HG03520 (cell line): ENCODE measurements around the gene ZNF500.

Source experiments
- ATAC-seq: cut with Tn5 transposase; IDR thresholded peaks from one replicate; pipeline ENCODE4 v1.9.1; 2021; ENCODE audit warnings: mild to moderate bottlenecking, moderate library complexity; ENCODE audit not compliant: unreplicated experiment

Gene ZNF500

DNA sequence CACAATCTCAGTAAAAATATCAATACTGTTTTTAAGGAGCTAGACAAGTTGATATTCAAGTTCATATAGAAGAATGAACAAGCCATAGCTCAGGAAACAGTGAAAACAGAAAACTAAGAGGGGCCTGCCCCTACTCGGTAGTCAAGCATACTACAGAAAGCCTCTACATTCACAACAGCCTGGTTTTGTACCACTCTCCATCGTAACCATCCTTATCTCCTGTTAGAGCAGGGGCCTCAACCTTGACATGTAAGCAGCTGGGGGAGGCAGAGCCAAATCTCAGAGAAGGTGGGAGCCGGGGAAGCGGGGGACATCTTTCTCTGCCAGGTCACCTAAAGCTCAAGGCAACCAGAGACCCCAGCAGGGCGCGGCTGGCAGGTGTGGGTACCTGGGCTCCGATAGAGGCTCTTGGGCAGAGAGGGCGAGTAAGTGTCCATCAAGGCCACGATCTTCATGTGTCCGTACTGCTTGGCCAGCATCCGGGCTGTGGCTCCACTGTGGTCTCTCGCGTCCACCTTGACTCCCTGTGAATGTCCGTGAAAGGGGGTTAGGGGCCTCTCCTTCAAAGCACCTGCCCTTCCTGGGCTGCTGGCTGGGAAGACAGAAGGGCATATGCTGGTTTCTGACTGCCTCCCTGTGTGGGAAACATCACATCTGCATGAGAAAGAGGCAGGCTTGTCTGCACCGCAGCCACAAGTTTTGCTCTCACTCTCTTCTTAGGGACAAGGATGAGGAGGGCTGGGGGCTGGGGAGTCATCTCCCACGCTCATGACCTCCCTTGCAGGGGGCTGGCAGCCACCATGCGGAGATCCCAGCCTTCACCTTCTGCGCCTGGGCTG, 53.1 kb downstream of the ZNF500 start:
- no peak for ATAC-seq

DNA sequence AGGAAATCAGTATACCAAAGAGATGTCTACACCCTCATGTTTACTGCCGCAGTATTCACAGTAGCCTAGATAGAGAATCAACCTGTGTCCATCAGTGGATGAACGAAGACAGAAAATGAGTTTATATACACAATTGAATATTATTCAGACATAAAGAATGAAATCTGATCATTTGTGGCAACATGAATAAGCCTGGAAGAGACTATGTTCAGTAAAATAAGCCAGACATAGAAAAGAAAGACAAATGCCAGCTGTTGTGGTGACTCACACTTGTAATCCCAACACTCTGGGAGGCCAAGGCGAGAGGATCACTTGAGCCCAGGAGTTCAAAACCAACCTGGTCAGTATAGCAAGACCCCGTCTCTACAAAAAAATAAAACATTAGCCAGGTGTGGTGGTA, 57.5 kb downstream of the ZNF500 start:
- ATAC-seq, result no peak

DNA sequence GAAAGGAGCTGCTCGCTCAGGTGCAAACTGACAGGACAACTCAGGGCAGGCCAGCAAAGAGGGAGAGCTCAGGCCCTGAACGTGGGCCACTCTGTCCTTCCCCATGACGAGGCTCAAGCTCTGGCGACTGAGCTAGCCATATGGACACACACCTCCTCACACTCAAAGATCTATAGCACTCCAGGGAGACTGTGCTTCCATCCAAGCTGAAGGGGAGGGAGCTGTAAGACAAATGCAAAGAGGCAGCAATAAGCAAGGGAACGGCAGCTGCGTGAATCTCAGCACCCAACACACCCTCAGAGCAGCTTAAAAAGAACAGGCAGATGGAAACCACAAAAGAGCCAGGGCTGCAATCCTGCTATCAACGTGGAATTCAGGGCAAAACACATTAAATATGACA, 60.1 kb downstream of the ZNF500 start:
- no peak for ATAC-seq

GRCh38 chr16:4704913-4705312, 62.0 kb downstream of the ZNF500 start:
- no peak for ATAC-seq

GRCh38 chr16:4704491-4704890, 62.5 kb downstream of the ZNF500 start:
- no peak for ATAC-seq

- no peak for ATAC-seq
These were observed 63.1 kb downstream of the ZNF500 start for GRCh38 chr16:4703906-4704305.

DNA sequence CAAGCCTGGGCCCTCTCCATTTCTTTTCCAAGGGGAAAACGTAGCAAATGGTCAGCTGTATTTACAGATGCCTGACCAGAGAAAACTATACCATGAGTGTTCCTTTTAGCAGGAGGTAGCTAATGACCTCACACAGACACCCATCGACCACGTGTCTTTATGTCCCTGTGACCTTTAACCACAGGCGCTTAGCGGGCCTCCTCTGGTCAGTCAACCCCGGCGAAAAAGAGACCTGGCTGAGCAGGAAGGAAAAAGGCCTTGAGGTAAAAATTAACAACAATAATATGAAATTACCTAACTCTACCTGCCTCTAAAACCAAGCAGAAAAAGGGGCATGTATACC, 64.5 kb downstream of the ZNF500 start:
- no peak for ATAC-seq

DNA sequence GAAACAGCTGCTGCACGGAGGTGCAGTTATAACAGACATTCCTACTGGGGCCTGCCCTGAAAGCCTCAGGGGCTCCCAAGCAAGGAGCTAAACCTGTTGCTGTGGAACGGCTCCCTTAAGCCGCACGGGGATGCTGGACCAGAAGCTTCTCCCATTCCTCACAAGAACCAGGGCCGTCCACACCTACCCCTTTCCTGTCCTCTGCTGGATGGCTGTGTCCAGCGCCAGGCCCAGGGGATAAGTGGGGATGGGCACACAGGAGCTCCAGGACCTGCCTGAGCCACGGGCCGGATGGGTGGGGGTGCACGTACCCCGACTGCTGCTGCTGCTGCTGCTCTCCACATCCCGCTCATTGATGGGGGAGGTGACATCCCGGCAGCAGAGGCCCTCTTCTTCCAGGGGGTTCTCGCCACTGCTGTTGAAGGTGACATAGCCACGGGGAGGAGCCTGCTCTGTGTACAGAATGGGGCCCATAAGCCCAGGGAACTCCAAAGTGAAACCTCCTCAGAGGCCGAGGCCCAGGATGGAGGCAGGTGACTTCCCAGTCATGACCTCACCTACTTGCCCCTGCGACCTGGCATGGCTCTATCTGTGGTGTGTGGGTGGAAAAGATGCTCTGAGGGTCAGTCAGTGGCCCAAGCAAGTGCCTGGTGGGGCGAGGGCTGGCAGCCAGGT, 65.0 kb downstream of the ZNF500 start:
- no peak for ATAC-seq

DNA sequence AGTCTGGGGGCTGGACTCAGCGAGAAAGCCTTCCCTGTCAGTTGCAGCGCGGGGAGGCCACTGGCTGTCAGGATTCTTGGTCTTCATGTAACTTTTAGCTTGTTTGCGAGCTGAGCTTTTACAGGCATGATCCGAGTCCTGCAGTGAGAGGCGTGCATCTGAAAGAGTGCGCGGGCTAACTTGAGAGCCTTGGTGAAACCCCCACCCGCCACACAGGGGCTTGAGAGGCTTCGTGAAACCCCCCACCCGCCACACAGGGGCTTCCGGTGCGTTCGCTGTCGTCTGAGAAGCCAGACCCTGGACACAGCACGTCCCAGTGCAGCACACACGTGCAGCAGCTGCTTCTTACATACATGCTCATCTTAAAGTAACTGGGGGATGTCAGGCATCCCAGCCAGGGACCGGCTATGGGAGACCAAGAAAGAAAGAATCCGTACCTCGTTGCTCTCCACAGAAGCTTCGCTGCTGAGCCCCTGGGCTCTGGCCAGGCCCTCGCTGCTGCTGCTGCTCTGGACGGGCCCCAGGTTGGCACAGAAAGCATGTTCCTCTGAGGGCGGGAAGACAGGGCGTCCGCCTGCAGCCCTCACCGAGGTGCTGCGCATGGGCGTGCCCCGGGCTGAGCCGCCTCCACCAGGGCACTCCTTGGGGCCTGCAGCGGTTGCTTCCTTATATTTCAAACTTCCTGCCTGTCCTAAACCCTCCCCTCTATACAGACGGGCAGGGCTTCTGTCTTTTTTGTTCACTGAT, 65.8 kb downstream of the ZNF500 start:
- no peak for ATAC-seq

GRCh38 chr16:4700380-4700996, 66.5 kb downstream of the ZNF500 start:
- ATAC-seq, result no peak

DNA sequence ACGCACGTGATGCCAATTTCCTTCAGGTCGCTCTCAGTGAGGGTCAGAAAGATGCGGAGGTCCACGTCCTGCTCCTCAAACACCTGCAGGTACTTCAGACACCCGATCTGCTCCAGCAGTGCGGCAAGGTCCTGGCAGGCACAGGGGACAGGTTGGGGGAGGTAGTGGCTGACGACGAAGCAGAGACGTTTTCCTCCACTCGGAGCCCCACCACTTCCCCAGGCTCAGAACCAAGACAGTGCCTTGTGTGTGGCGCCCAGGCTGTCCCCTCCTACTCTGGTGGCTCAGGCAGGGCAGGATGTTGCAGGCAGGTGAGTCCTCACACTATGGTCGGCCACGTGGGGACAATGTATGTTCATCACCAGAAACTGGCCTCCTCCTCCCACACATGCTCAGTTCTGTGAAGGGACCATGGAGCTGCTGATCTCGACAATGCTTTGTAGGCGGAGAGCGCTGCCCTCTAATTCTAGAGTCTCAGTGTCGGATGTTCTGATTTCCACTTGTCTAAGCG, 67.9 kb downstream of the ZNF500 start:
- no peak for ATAC-seq

- no peak for ATAC-seq
These were observed 68.5 kb downstream of the ZNF500 start for GRCh38 chr16:4698321-4699045.
